ENCODE data around the gene PLD1.

Gene PLD1

DNA sequence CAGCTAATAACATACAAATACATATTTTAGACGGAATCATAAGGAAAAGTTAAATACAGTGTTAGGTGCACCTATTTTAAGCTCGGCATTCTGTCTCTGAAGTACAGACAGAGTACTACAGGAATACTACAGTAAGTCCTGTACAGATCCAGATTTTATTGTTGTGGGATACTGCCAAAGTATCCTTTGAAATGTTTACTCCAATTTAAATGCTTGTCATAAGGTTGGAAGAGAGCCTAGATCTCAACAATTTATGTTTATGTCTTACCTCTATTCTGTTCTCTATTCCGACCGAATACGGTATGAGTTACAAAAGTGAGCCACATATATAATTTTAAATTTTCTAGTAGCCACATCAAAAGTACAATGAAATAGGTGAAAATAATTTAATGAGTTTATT is 25.3 kb downstream of the PLD1 start:
- POLR2A ChIA-PET, result no interaction called here

DNA sequence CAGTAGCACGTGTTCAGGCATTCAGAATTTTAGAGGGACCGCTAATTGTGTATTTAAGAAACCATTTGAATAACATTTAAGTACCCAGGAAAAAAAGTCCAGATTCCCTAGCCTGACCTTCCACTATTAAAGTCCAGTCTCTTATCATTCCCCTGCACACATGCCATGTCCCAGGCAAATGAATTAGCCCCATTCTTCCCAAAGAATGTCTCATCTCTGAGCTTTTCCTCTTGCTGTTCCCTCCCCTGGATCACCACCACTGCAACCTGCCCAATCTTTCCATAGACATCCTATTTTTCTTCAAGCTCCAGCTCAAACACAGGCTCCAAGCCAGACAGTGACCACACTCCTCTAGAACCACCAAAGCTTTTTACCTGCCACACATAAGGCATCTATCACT is 25.9 kb downstream of the PLD1 start:
- ChIA-PET POLR2A (no interaction called here), CTCF (interaction anchor here (0.8 to 2.1 kb wide), 3 partner anchors 11 to 170 kb away, joined by 3 to 6 read pairs (median 4); no protein-coding TSS in a partner anchor)
- H3K27ac ChIP-seq (ENCODE audit: extremely low read depth, low read depth, low read length), result no peak overlapping the region
- no peak overlapping the region for H3K4me3 ChIP-seq (ENCODE audit: low read depth, low read length)
- no peaks in the 10 kb centered on the region for H3K36me3 ChIP-seq (ENCODE audit: control insufficient read depth in 2 of 2, insufficient read depth in 1 of 2, low read length in 2 of 2)
- H3K4me1 ChIP-seq (ENCODE audit: control insufficient read depth, insufficient read depth, low read length), result 0 out of 2 replicates have a peak, but pooled peaks cover 3% of the 10 kb centered on the region
- H3K9me3 ChIP-seq (ENCODE audit: control insufficient read depth, insufficient read depth, low read depth, low read length), result no peaks in the 10 kb centered on the region
- peak; percentile 27; the same call in 1 of the 2 replicates for TF ChIP-seq ZNF341 (tag by site-specific recombination; IDR thresholded peaks at IDR 0.05; ENCODE audit: low read depth)
- TF ChIP-seq, protein P1, sequence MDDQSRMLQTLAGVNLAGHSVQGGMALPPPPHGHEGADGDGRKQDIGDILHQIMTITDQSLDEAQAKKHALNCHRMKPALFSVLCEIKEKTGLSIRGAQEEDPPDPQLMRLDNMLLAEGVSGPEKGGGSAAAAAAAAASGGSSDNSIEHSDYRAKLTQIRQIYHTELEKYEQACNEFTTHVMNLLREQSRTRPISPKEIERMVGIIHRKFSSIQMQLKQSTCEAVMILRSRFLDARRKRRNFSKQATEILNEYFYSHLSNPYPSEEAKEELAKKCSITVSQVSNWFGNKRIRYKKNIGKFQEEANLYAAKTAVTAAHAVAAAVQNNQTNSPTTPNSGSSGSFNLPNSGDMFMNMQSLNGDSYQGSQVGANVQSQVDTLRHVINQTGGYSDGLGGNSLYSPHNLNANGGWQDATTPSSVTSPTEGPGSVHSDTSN (CRISPR knock-in tag; IDR thresholded peaks at IDR 0.05), result no peak

More for the DNA sequence above, 25.3 kb downstream of the PLD1 start:
- TF ChIP-seq ZNF146 (tag by site-specific recombination; IDR thresholded peaks at IDR 0.05) (no peak), ZNF423 (tag by site-specific recombination; IDR thresholded peaks at IDR 0.05) (no peak), ZNF600 (tag by site-specific recombination; IDR thresholded peaks at IDR 0.05) (no peak), ZSCAN16 (tag by site-specific recombination; IDR thresholded peaks at IDR 0.05) (no peak)
- H3K36me3 ChIP-seq (ENCODE audit: control insufficient read depth in 2 of 2, insufficient read depth in 1 of 2, low read length in 2 of 2), result no peaks in the 10 kb centered on the region
- no peak overlapping the region for H3K27ac ChIP-seq (ENCODE audit: extremely low read depth, low read depth, low read length)
- H3K9me3 ChIP-seq (ENCODE audit: control insufficient read depth, insufficient read depth, low read depth, low read length), result no peaks in the 10 kb centered on the region
- CTCF ChIA-PET, result interaction anchor here (1.3 to 2.1 kb wide), 2 partner anchors 12 to 44 kb away, joined by 4 to 6 read pairs; no protein-coding TSS in a partner anchor
- peaks cover 3% of the 10 kb centered on the region; the same call in 1 of the 2 replicates for H3K4me1 ChIP-seq (ENCODE audit: control insufficient read depth, insufficient read depth, low read length)
- H3K4me3 ChIP-seq (ENCODE audit: low read depth, low read length), result no peak overlapping the region

- Histone ChIP-seq H3K4me1 (ENCODE audit: control insufficient read depth, insufficient read depth, low read length) (0 out of 2 replicates have a peak, but pooled peaks cover 3% of the 10 kb centered on the region), H3K4me3 (ENCODE audit: low read depth, low read length) (no peak overlapping the region), H3K27ac (ENCODE audit: extremely low read depth, low read depth, low read length) (no peak overlapping the region), H3K36me3 (ENCODE audit: control insufficient read depth in 2 of 2, insufficient read depth in 1 of 2, low read length in 2 of 2) (no peaks in the 10 kb centered on the region), H3K9me3 (ENCODE audit: control insufficient read depth, insufficient read depth, low read depth, low read length) (no peaks in the 10 kb centered on the region)
- TF ChIP-seq, protein P2, sequence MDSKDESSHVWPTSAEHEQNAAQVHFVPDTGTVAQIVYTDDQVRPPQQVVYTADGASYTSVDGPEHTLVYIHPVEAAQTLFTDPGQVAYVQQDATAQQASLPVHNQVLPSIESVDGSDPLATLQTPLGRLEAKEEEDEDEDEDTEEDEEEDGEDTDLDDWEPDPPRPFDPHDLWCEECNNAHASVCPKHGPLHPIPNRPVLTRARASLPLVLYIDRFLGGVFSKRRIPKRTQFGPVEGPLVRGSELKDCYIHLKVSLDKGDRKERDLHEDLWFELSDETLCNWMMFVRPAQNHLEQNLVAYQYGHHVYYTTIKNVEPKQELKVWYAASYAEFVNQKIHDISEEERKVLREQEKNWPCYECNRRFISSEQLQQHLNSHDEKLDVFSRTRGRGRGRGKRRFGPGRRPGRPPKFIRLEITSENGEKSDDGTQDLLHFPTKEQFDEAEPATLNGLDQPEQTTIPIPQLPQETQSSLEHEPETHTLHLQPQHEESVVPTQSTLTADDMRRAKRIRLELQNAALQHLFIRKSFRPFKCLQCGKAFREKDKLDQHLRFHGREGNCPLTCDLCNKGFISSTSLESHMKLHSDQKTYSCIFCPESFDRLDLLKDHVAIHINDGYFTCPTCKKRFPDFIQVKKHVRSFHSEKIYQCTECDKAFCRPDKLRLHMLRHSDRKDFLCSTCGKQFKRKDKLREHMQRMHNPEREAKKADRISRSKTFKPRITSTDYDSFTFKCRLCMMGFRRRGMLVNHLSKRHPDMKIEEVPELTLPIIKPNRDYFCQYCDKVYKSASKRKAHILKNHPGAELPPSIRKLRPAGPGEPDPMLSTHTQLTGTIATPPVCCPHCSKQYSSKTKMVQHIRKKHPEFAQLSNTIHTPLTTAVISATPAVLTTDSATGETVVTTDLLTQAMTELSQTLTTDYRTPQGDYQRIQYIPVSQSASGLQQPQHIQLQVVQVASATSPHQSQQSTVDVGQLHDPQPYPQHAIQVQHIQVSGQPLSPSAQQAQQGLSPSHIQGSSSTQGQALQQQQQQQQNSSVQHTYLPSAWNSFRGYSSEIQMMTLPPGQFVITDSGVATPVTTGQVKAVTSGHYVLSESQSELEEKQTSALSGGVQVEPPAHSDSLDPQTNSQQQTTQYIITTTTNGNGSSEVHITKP (tag by site-specific recombination; IDR thresholded peaks at IDR 0.05), result 0 out of 2 replicates have a peak, but pooled peaks have one; percentile 13
- TF ChIP-seq ZBTB44 (tag by site-specific recombination; IDR thresholded peaks at IDR 0.05) (no peak), ZNF394 (tag by site-specific recombination; IDR thresholded peaks at IDR 0.05; ENCODE audit: borderline replicate concordance) (no peak), SP3 (tag by site-specific recombination; IDR thresholded peaks at IDR 0.05) (no peak)
- CTCF ChIA-PET, result interaction anchor here (0.8 to 2.1 kb wide), 3 partner anchors 11 to 169 kb away, joined by 3 to 6 read pairs (median 4); no protein-coding TSS in a partner anchor
- POLR2A ChIA-PET, result no interaction called here
Measured at GRCh38 chr3:171783626-171784025, 26.7 kb downstream of the PLD1 start.

DNA sequence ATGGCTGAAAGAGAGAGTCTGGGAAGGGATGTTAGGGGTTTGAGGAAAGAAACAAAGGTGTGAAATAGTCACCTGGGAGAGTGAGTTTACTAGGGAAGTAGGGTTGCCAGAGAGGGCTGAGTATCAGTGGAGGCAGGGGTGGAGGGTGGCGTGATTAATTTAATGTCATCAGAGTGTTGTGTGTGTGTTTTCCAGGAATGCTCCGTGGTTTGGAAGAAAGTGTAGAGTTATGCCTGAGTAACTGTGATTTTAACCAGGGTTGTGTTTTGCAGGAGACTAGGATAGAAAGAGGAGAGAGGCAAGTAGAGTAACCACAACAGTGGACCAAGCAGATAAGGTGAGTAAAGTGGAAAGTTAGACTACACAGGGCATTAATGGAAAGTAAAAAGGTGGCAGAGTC is 27.2 kb downstream of the PLD1 start:
- Histone ChIP-seq H3K4me1 (ENCODE audit: control insufficient read depth, insufficient read depth, low read length) (0 out of 2 replicates have a peak, but pooled peaks cover 3% of the 10 kb centered on the region), H3K9me3 (ENCODE audit: control insufficient read depth, insufficient read depth, low read depth, low read length) (no peaks in the 10 kb centered on the region), H3K36me3 (ENCODE audit: control insufficient read depth in 2 of 2, insufficient read depth in 1 of 2, low read length in 2 of 2) (no peaks in the 10 kb centered on the region), H3K4me3 (ENCODE audit: low read depth, low read length) (no peak overlapping the region), H3K27ac (ENCODE audit: extremely low read depth, low read depth, low read length) (no peak overlapping the region)
- POLR2A ChIA-PET, result no interaction called here
- CTCF ChIA-PET, result interaction anchor here (2.1 kb wide), 1 partner anchor 46 kb away, joined by 4 read pairs; no protein-coding TSS in a partner anchor
- TF ChIP-seq PRDM1 (tag by site-specific recombination; IDR thresholded peaks at IDR 0.05) (peak; percentile 49; the same call in 1 of the 2 replicates), ZBTB48 (tag by site-specific recombination; IDR thresholded peaks at IDR 0.05) (no peak)

Data from HEK293 (cell line).